Activated T-helper 2 cell treated with anti-CD3 and anti-CD28 coated beads, Interferon-gamma antibody, Interleukin-2, Interleukin-4, amounts not matched to agents 10 μg/mL and 5 μg/mL and 100 μg/mL, durations not matched to agents 14 hours and 24 hours and 36 hours (primary cell): ENCODE data around the gene HS3ST6. TPM values are rescaled to one million over a fixed set of nuclear protein-coding genes. Genes with fewer than 3 reads are reported as not detected.
"Not testable (repeated sequence)": the region's sequence is repeated elsewhere in the genome, so short reads cannot be mapped to it uniquely, and the experiment has no call there.

Experiments used
- DNase-seq: peaks from one replicate; pipeline ENCODE4 v3.0.0; 2021; ENCODE audit warnings: low spot score
- H3K27ac Mint-ChIP-seq: one replicate; pipeline ENCODE4 v1.8.0; 2021; ENCODE audit warnings: mixed read lengths
- H3K27me3 Mint-ChIP-seq: one replicate; pipeline ENCODE4 v1.8.0; 2021; ENCODE audit warnings: low read depth, mixed read lengths
- H3K36me3 Mint-ChIP-seq: one replicate; pipeline ENCODE4 v1.8.0; 2021; ENCODE audit warnings: low read depth, mixed read lengths
- H3K4me1 Mint-ChIP-seq: one replicate; pipeline ENCODE4 v1.8.0; 2021; ENCODE audit warnings: low read depth, mixed read lengths
- H3K4me3 Mint-ChIP-seq: one replicate; pipeline ENCODE4 v1.8.0; 2021; ENCODE audit warnings: low read depth, mild to moderate bottlenecking, moderate library complexity, mixed read lengths
- H3K9me3 Mint-ChIP-seq: one replicate; pipeline ENCODE4 v1.8.0; 2021; ENCODE audit warnings: mixed read lengths
- intact Hi-C: fragments of 100-400 bp; cut with micrococcal nuclease; formaldehyde crosslinking; loops from one replicate; pipeline ENCODE4 v1.15.1; 2023
- total RNA-seq: library from RNA; stranded (reverse); gene quantifications from 2 replicates; pipeline ENCODE4 v1.2.3, GENCODE V29; 2022

Gene HS3ST6
- not detected in 2 replicates for total RNA-seq

DNA sequence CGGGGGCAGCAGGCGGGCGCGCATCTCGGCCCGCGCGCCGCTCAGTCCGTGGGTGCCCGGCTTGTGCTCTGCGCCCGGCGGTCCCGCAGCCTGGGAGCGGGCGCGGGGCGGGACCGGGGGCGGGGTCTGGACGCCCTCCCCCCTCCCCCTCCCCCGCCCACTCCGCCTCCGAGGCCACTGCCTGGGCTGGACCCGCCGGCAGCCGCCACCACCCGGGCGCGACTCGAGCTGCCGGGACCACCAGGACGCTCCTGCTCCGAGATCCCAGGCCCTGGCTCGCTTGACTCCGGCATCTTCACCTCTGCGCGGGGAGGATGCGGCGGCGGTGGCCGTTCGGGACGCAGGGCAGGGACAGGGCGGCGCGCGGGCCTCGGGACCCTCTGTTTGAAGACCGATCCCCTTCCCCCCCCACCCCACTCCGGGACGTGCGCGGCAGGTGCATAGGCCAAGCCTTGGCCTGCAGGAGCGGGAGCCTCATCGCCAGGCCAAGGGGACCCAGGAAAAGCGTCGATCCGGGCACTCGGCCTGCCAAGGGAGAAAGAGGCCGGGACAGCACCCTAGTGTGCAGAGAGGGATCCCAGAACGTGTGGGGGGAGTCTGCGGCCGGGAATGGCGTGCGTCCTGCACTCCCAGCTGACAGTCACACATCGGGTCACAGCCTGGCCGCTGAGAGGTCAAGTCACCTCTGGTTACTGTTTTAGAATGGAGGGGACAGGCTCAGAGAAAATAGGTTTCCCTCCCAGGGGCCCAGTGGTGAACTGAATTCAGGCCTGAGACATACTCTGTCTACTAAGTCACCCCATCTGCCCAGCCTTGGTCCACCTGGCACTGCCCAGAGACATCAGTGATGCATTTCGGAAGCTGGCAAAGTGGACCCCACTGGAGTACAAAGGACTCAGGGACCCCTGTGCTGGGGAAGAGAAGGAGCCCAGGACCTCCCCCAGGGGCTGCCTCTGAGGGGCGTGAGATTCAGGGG, at the start of gene HS3ST6:
Gene HS3ST6, minus strand, starts transcription at position 65 of the 976 bp plus-strand sequence. CDS start 92 bp downstream, outside the sequence.
- peaks cover 4% of the 10 kb centered on the region for H3K4me1 Mint-ChIP-seq
- peaks cover 55% of the 10 kb centered on the region for H3K27me3 Mint-ChIP-seq
- no peak within 1 kb of the TSS for H3K27ac Mint-ChIP-seq
- DNase-seq: no peak
- no peak within 1 kb of the TSS for H3K4me3 Mint-ChIP-seq
- intact Hi-C loops: no loop called here
- no peaks in the 10 kb centered on the region for H3K36me3 Mint-ChIP-seq
- H3K9me3 Mint-ChIP-seq: no peaks in the 10 kb centered on the region

DNA sequence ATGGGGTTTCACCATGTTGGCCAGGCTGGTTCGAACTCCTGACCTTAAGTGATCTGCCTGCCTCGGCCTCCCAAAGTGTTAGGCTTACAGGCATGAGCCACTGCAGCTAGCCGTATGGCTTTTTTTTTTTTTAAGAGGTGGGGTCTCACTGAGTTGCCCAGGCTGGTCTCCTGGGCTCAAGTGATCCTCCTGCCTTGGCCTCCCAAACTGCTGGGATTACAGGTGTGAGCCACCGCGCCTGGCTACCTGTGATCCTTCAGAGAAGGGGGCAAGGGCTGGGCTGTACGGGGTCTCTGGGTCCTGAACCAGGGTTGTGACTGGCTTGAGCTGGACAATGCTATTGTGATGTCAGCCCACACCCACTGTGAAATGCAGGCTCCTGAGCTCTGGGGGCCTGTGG, 48.2 kb upstream of the HS3ST6 start, which contains the start of gene RNF151:
Gene RNF151, plus strand, starts transcription at position 397 of the 400 bp plus-strand sequence. CDS start 26 bp downstream, outside the sequence.
- H3K4me3 Mint-ChIP-seq: peak within 1 kb of the TSS; percentile 98
- peaks cover 39% of the 10 kb centered on the region for H3K36me3 Mint-ChIP-seq
- H3K9me3 Mint-ChIP-seq: no peaks in the 10 kb centered on the region
- no peaks in the 10 kb centered on the region for H3K27me3 Mint-ChIP-seq
- intact Hi-C loops: no loop called here
- H3K4me1 Mint-ChIP-seq: peaks cover 28% of the 10 kb centered on the region
- H3K27ac Mint-ChIP-seq: peak within 1 kb of the TSS; percentile 94
- no peak for DNase-seq

GRCh38 chr16:1965396-1966001, 47.3 kb upstream of the HS3ST6 start:
- peaks cover 30% of the 10 kb centered on the region for H3K4me1 Mint-ChIP-seq
- peaks cover 48% of the 10 kb centered on the region for H3K36me3 Mint-ChIP-seq
- intact Hi-C loops: loop anchor here (2.0 kb wide), 2 partner anchors 25 to 183 kb away; partner anchors contain the start of genes NUBP2 and SPSB3
- no peaks in the 10 kb centered on the region for H3K27me3 Mint-ChIP-seq
- DNase-seq: no peak
- H3K27ac Mint-ChIP-seq: peak overlapping the region; percentile 94
- H3K4me3 Mint-ChIP-seq: peak overlapping the region; percentile 98
- no peaks in the 10 kb centered on the region for H3K9me3 Mint-ChIP-seq

GRCh38 chr16:1964506-1965395, 46.5 kb upstream of the HS3ST6 start, which contains the start of gene RPS2:
Gene RPS2 (minus strand): TSS chr16:1964826. CDS start chr16:1964625, 201 bp downstream.
- Mint-ChIP-seq H3K4me1 (peaks cover 30% of the 10 kb centered on the region), H3K36me3 (peaks cover 55% of the 10 kb centered on the region), H3K4me3 (peak within 1 kb of the TSS; percentile 98), H3K27ac (peak within 1 kb of the TSS; percentile 94), H3K27me3 (no peaks in the 10 kb centered on the region), H3K9me3 (no peaks in the 10 kb centered on the region)
- intact Hi-C loops: loop anchor here (2.0 kb wide), 2 partner anchors 26 to 182 kb away; partner anchors contain the start of genes NUBP2 and SPSB3
- peak; percentile 99 for DNase-seq

- H3K4me1 Mint-ChIP-seq: peaks cover 32% of the 10 kb centered on the region
- peaks cover 56% of the 10 kb centered on the region for H3K36me3 Mint-ChIP-seq
- no peaks in the 10 kb centered on the region for H3K9me3 Mint-ChIP-seq
- no peaks in the 10 kb centered on the region for H3K27me3 Mint-ChIP-seq
- intact Hi-C loops: loop anchor here (2.0 kb wide), 2 partner anchors 27 to 181 kb away; partner anchors contain the start of genes NUBP2 and SPSB3
- no peak for DNase-seq
- peak overlapping the region; percentile 84 for H3K27ac Mint-ChIP-seq
- H3K4me3 Mint-ChIP-seq: peak overlapping the region; percentile 98
These were observed 45.7 kb upstream of the HS3ST6 start for GRCh38 chr16:1963806-1964505.

GRCh38 chr16:1962161-1963153, 44.2 kb upstream of the HS3ST6 start:
- H3K27me3 Mint-ChIP-seq, H3K9me3 Mint-ChIP-seq, intact Hi-C loops, DNase-seq: not testable (repeated sequence)
- H3K36me3 Mint-ChIP-seq: peaks cover 56% of the 10 kb centered on the region
- H3K27ac Mint-ChIP-seq: peak overlapping the region; percentile 71
- peak overlapping the region; percentile 98 for H3K4me3 Mint-ChIP-seq
- H3K4me1 Mint-ChIP-seq: peaks cover 32% of the 10 kb centered on the region

- intact Hi-C loops: no loop called here
- Mint-ChIP-seq H3K36me3 (peaks cover 56% of the 10 kb centered on the region), H3K4me1 (peaks cover 32% of the 10 kb centered on the region), H3K4me3 (peak overlapping the region; percentile 98), H3K9me3 (no peaks in the 10 kb centered on the region), H3K27ac (peak overlapping the region; percentile 71), H3K27me3 (no peaks in the 10 kb centered on the region)
- no peak for DNase-seq
These were observed 43.4 kb upstream of the HS3ST6 start for GRCh38 chr16:1961651-1962067.

DNA sequence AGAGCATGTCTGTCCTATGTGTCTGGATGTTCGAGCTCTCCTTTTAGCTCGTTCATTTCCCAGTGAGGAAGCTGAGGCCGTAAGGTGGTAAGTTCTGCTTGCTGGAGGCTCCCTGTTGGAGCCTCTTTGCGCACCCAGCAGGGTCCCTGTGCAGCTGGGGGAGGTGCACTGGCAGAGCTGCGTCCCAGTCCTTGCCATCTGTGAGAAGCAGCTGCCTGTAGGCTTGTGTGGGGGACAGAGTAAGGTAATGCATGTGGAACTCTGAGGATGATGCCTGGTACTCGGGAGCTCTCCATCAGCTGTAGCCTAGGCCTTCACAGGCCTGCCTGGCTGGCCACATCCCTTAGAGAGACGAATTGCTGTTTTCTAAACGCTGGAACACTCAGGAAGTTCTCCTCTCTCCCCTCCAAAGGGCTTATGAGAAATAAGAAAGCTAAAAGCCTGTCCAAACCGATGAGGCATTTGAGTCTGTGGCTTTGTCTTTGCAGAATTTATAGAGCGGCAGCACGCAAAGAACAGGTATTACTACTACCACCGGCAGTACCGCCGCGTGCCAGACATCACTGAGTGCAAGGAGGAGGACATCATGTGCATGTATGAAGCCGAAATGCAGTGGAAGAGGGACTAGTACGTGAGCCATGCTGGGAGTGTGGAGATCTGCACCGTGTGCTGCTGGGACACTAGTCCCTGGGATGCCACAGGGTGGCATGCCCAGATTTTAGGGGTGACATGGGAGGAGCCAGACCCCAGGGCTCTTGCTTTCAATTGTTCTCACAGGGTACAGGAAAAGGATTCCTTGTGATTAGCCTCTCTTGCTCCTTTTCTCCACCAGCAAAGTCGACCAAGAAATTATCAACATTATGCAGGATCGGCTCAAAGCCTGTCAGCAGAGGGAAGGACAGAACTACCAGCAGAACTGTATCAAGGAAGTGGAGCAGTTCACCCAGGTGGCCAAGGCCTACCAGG, 42.7 kb upstream of the HS3ST6 start:
- H3K4me1 Mint-ChIP-seq: peaks cover 32% of the 10 kb centered on the region
- peak overlapping the region; percentile 95 for H3K4me3 Mint-ChIP-seq
- no peak for DNase-seq
- H3K9me3 Mint-ChIP-seq: no peaks in the 10 kb centered on the region
- peaks cover 56% of the 10 kb centered on the region for H3K36me3 Mint-ChIP-seq
- peak overlapping the region; percentile 89 for H3K27ac Mint-ChIP-seq
- intact Hi-C loops: no loop called here
- H3K27me3 Mint-ChIP-seq: no peaks in the 10 kb centered on the region

GRCh38 chr16:1959269-1960039, 41.2 kb upstream of the HS3ST6 start, which contains the start of gene NDUFB10:
Gene NDUFB10 (plus strand): TSS chr16:1959538. CDS start chr16:1959625, 87 bp downstream.
- H3K27ac Mint-ChIP-seq: peak within 1 kb of the TSS; percentile 89
- peaks cover 47% of the 10 kb centered on the region for H3K36me3 Mint-ChIP-seq
- H3K27me3 Mint-ChIP-seq: no peaks in the 10 kb centered on the region
- intact Hi-C loops: loop anchor here (1.0 kb wide), 2 partner anchors 16 to 177 kb away; partner anchors contain the start of genes MSRB1, NUBP2 and SPSB3
- H3K4me3 Mint-ChIP-seq: peak within 1 kb of the TSS; percentile 95
- peaks cover 26% of the 10 kb centered on the region for H3K4me1 Mint-ChIP-seq
- no peaks in the 10 kb centered on the region for H3K9me3 Mint-ChIP-seq
- DNase-seq: peak; percentile 91
